SU-DHL-6 (cell line): ENCODE results near the gene CASP1.
"Not testable (repeated sequence)": the region's sequence is repeated elsewhere in the genome, so short reads cannot be mapped to it uniquely, and the experiment has no call there.

Source experiments
- H2AFZ ChIP-seq: fragments of 200-600 bp; sonication (generic); 2 replicates; pipeline ENCODE4 v1.6.1; 2014; ENCODE audit warnings: low read depth, mild to moderate bottlenecking, moderate library complexity, mixed read lengths, antibody characterized with exemption, low read length; ENCODE audit not compliant: severe bottlenecking
- H3F3A ChIP-seq: fragments of 200-600 bp; shearing (Covaris generic); 2 replicates; pipeline ENCODE4 v1.6.0; 2016; ENCODE audit warnings: antibody characterized with exemption, mild to moderate bottlenecking; ENCODE audit not compliant: insufficient read depth
- H3K27ac ChIP-seq: fragments of 200-600 bp; sonication (generic); 2 replicates; pipeline ENCODE4 v1.5.1; 2016; ENCODE audit warnings: low read depth, mild to moderate bottlenecking, low read length, moderate library complexity, mixed read lengths
- H3K27me3 ChIP-seq: fragments of 200-600 bp; sonication (generic), shearing (Covaris generic); 2 replicates; pipeline ENCODE4 v1.6.0; 2014; ENCODE audit warnings: mild to moderate bottlenecking, low read length
- H3K36me3 ChIP-seq: fragments of 200-600 bp; sonication (generic); 2 replicates; pipeline ENCODE4 v1.6.1; 2014; ENCODE audit warnings: mild to moderate bottlenecking, low read length, mixed read lengths
- H3K4me2 ChIP-seq: fragments of 300-600, 200-600 bp; shearing (Covaris generic), sonication (generic); 2 replicates; pipeline ENCODE4 v1.6.0; 2014; ENCODE audit warnings: low read length, low read depth, mild to moderate bottlenecking; ENCODE audit not compliant: poor library complexity, severe bottlenecking
- H3K4me3 ChIP-seq: fragments of 200-600 bp; sonication (generic); 2 replicates; pipeline ENCODE4 v1.5.1; 2014; ENCODE audit warnings: antibody characterized with exemption, low read length, mild to moderate bottlenecking, mixed read lengths; ENCODE audit not compliant: insufficient read depth, poor library complexity, severe bottlenecking
- H3K79me2 ChIP-seq: fragments of 200-600 bp; sonication (generic); 2 replicates; pipeline ENCODE4 v1.6.1; 2014; ENCODE audit warnings: mild to moderate bottlenecking, low read length, moderate library complexity; ENCODE audit not compliant: insufficient read depth
- H3K9ac ChIP-seq: fragments of 200-600 bp; sonication (generic); 2 replicates; pipeline ENCODE4 v1.7.0; 2014; ENCODE audit warnings: mild to moderate bottlenecking, low read length
- H3K9me2 ChIP-seq: fragments of 200-600 bp; sonication (generic); replicated peaks from 2 replicates; pipeline ENCODE4 v1.6.1; 2014; ENCODE audit warnings: low read length; ENCODE audit not compliant: insufficient read depth
- H3K9me3 ChIP-seq: fragments of 200-600 bp; sonication (generic); 2 replicates; pipeline ENCODE4 v1.6.1; 2014; ENCODE audit warnings: low read length, mixed read lengths; ENCODE audit not compliant: insufficient read depth
- H4K20me1 ChIP-seq: fragments of 200-600 bp; sonication (generic); 2 replicates; pipeline ENCODE4 v1.6.1; 2014; ENCODE audit warnings: low read depth, mild to moderate bottlenecking, antibody characterized with exemption, low read length, moderate library complexity, mixed read lengths
- CTCF ChIP-seq: fragments of 200-600 bp; sonication (generic); IDR thresholded peaks from one replicate; pipeline ENCODE4 v1.5.1; 2017; ENCODE audit warnings: antibody characterized with exemption, mild to moderate bottlenecking, low read length, moderate library complexity; ENCODE audit not compliant: insufficient read depth, poor library complexity, severe bottlenecking
- EZH2phosphoT487 ChIP-seq: fragments of 200-600 bp; sonication (generic), shearing (Covaris generic); conservative IDR thresholded peaks from 2 replicates; pipeline ENCODE4 v1.6.1; 2018; ENCODE audit warnings: mild to moderate bottlenecking, antibody characterized with exemption, low read length, moderate library complexity, mixed read lengths

CASP1 gene

GRCh38 chr11:105042178-105042577, 7.2 kb upstream of the CASP1 start:
- no peaks in the 10 kb centered on the region for H3K79me2 ChIP-seq
- no peaks in the 10 kb centered on the region for H3K36me3 ChIP-seq
- H3K4me3 ChIP-seq, result no peak overlapping the region
- H3K27me3 ChIP-seq, result no peaks in the 10 kb centered on the region
- no peak overlapping the region for H2AFZ ChIP-seq
- no peak for TF ChIP-seq CTCF
- TF ChIP-seq EZH2phosphoT487, result no peak
- no peaks in the 10 kb centered on the region for H4K20me1 ChIP-seq
- H3K4me2 ChIP-seq, result no peak overlapping the region
- no peak overlapping the region for H3K9ac ChIP-seq
- H3K27ac ChIP-seq, result no peak overlapping the region
- no peaks in the 10 kb centered on the region for H3K9me3 ChIP-seq
- H3K9me2 ChIP-seq, result no peaks in the 10 kb centered on the region
- H3F3A ChIP-seq, result no peaks in the 10 kb centered on the region

GRCh38 chr11:105040703-105041102, 5.8 kb upstream of the CASP1 start:
- Histone ChIP-seq H3F3A (no peaks in the 10 kb centered on the region), H3K9me2 (no peaks in the 10 kb centered on the region), H3K27me3 (no peaks in the 10 kb centered on the region), H3K27ac (no peak overlapping the region), H3K9me3 (no peaks in the 10 kb centered on the region), H3K9ac (no peak overlapping the region), H3K79me2 (no peaks in the 10 kb centered on the region), H3K4me3 (no peak overlapping the region), H4K20me1 (no peaks in the 10 kb centered on the region), H3K4me2 (no peak overlapping the region), H2AFZ (no peak overlapping the region), H3K36me3 (no peaks in the 10 kb centered on the region)
- TF ChIP-seq EZH2phosphoT487, result no peak
- TF ChIP-seq CTCF, result no peak

GRCh38 chr11:105034388-105034787, 556 bp downstream of the CASP1 start:
- H3K27ac ChIP-seq, result not testable (repeated sequence)

GRCh38 chr11:105033781-105034180, 1.2 kb downstream of the CASP1 start:
- Histone ChIP-seq H3K9ac (no peak overlapping the region), H3K9me3 (no peaks in the 10 kb centered on the region), H3K79me2 (no peaks in the 10 kb centered on the region), H3K9me2 (no peaks in the 10 kb centered on the region), H3K36me3 (no peaks in the 10 kb centered on the region), H3K27ac (no peak overlapping the region), H4K20me1 (no peaks in the 10 kb centered on the region), H2AFZ (no peak overlapping the region), H3F3A (no peaks in the 10 kb centered on the region), H3K4me2 (no peak overlapping the region), H3K27me3 (no peaks in the 10 kb centered on the region), H3K4me3 (no peak overlapping the region)
- no peak for TF ChIP-seq CTCF
- no peak for TF ChIP-seq EZH2phosphoT487

More at GRCh38 chr11:105034388-105034787, 556 bp downstream of the CASP1 start:
- H3K36me3 ChIP-seq, H3K4me3 ChIP-seq, H3K79me2 ChIP-seq, H3K27me3 ChIP-seq, H2AFZ ChIP-seq, H3K9me2 ChIP-seq, H3K9me3 ChIP-seq, H3F3A ChIP-seq, H3K9ac ChIP-seq, H3K4me2 ChIP-seq, H4K20me1 ChIP-seq: not testable (repeated sequence)
